Fibroblast of the aortic adventitia (primary cell): ENCODE data around the gene LCMT2. TPM values are rescaled to one million over a fixed set of nuclear protein-coding genes. Genes with fewer than 3 reads are reported as not detected.
"Not testable (repeated sequence)": the region's sequence is repeated elsewhere in the genome, so short reads cannot be mapped to it uniquely, and the experiment has no call there.

Experiments used
- DNase-seq: peaks from one replicate; pipeline ENCODE4 v3.0.0-alpha.2; 2010; ENCODE audit warnings: low read depth
- H3K4me3 ChIP-seq: 2 replicates; pipeline ENCODE4 v1.5.1; 2011; ENCODE audit warnings: low read depth, mild to moderate bottlenecking, control low read depth, low read length, moderate library complexity
- total RNA-seq: library from RNA; depleted of rRNA; stranded (reverse); fragments of >200 nt; gene quantifications from 2 replicates; pipeline ENCODE4 v1.2.3, GENCODE V29; 2012; ENCODE audit warnings: low replicate concordance
- TF ChIP-seq, protein P1 (sequence below): IDR thresholded peaks from 2 replicates; pipeline ENCODE4 v1.5.1; 2011; ENCODE audit warnings: mild to moderate bottlenecking, low read length, control low read depth, inconsistent platforms; ENCODE audit not compliant: insufficient read depth

Gene LCMT2
- total RNA-seq, 1 donor = 10.2 TPM

GRCh38 chr15:43292375-43293078 lies 37.8 kb downstream of the LCMT2 start:
- DNase-seq = peak; percentile 44
- no peak overlapping the region for H3K4me3 ChIP-seq
- TF ChIP-seq, protein P1, sequence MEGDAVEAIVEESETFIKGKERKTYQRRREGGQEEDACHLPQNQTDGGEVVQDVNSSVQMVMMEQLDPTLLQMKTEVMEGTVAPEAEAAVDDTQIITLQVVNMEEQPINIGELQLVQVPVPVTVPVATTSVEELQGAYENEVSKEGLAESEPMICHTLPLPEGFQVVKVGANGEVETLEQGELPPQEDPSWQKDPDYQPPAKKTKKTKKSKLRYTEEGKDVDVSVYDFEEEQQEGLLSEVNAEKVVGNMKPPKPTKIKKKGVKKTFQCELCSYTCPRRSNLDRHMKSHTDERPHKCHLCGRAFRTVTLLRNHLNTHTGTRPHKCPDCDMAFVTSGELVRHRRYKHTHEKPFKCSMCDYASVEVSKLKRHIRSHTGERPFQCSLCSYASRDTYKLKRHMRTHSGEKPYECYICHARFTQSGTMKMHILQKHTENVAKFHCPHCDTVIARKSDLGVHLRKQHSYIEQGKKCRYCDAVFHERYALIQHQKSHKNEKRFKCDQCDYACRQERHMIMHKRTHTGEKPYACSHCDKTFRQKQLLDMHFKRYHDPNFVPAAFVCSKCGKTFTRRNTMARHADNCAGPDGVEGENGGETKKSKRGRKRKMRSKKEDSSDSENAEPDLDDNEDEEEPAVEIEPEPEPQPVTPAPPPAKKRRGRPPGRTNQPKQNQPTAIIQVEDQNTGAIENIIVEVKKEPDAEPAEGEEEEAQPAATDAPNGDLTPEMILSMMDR = no peak

- not testable (repeated sequence) for DNase-seq, H3K4me3 ChIP-seq
Observed at GRCh38 chr15:43289656-43290055, 40.7 kb downstream of the LCMT2 start.

GRCh38 chr15:43287254-43287653 lies 43.1 kb downstream of the LCMT2 start:
- TF ChIP-seq, protein P1 = no peak
- no peak for DNase-seq
- H3K4me3 ChIP-seq = no peak overlapping the region

- TF ChIP-seq, protein P1 = no peak
- no peak overlapping the region for H3K4me3 ChIP-seq
- DNase-seq = no peak
Observed at GRCh38 chr15:43286074-43286473, 44.3 kb downstream of the LCMT2 start.

- no peak overlapping the region for H3K4me3 ChIP-seq
- TF ChIP-seq, protein P1 = peak; percentile 77
- DNase-seq = peak; percentile 77
Observed at GRCh38 chr15:43285609-43286037, 44.8 kb downstream of the LCMT2 start.

DNA sequence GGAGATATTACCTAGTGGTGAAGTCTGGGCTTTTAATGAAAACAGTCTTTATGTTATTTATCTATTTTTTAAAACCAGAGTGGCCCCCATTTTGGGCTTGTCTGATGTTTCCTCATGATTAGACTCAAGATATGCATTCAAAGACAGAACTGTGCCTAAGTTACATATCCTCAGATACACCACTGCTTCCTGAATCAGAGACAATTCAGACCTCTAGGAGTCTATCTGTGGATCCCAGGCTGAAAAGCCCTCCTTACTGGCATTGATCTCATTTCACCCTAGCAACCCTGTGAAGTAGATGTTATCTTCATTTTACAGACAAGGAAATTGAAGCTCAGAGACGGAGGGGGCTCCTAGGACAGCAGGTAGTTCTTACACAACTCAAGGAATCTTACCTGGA lies 46.8 kb downstream of the LCMT2 start:
- TF ChIP-seq, protein P1 = no peak
- no peak for DNase-seq
- no peak overlapping the region for H3K4me3 ChIP-seq

DNA sequence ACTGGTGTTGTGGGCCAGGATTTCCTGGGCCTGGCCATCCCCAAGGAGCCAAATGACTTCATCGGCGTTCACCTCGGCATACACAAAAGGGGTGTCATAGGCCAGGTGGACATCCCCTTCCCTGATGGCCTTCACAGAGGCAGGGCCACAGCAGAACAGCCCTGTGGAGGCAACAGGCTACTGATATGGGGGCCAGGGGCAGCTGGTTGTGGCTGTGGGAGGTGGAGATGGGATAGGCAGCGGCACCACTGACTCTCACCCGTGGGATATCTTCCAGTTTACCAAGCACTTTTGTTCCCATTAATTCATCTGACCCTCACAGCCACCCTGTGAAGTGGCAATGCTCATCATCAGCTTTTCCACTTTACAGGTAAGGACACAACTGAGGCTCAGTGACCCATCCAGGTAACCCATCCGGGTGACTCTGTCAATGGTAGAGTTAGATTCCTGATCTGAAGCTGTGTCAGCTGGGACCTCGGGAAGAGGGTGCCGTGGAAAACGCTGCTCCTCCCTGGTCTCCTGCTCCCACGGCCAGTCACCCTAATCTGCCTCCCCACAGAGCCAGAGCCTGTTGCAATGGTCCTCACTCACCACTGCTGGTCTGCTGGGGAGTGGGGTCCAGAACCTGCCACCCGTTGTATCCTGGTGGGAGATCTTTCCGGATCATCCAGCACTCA lies 48.3 kb downstream of the LCMT2 start:
- DNase-seq = no peak
- TF ChIP-seq, protein P1 = no peak
- H3K4me3 ChIP-seq = no peak overlapping the region
